Measurements from ENCODE around the gene NARS2.
A peak's percentile ranks its signal among the peaks of the same experiment; 100 is the strongest.
"Not testable (repeated sequence)": the region's sequence is repeated elsewhere in the genome, so short reads cannot be mapped to it uniquely, and the experiment has no call there.

Gene NARS2

DNA sequence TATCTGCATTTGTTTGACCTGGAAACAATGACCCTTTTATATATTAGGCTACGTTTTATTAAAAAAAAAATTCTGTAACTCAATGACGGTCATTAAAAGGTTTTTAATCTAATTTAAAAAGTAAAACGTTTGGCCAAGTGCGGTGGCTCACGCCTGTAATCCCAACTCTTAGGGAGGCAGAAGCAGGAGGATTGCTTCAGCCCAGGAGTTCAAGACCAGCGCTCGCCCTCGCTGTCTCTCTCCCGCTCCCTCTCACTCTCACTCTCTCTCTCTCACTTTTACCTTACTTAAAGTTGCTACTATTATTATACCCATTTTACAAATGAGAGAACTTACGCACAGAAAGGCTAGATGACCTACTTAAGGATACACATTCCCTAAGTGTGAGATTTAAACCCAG, 814 bp upstream of the NARS2 start:
- DNase-seq, result no peak

DNA sequence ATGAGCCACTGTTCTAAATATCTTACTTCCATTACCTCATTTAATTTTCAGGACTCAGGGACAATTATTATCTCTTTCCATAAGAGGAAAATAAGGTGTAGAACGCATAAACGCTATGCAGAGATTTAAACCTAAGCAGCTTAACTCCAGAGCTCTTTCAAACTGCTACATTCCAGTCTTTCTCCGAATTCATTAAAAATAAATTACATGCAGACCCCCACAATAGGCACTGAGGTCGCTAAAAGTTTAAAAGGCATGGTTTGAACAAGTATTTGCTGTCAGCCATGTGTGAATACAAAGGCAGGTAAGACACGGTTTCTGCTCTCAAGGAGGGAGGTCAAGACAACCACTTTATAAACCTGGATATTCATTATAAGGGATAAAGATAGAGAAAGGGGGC, 983 bp downstream of the NARS2 start:
- no peak for DNase-seq

DNA sequence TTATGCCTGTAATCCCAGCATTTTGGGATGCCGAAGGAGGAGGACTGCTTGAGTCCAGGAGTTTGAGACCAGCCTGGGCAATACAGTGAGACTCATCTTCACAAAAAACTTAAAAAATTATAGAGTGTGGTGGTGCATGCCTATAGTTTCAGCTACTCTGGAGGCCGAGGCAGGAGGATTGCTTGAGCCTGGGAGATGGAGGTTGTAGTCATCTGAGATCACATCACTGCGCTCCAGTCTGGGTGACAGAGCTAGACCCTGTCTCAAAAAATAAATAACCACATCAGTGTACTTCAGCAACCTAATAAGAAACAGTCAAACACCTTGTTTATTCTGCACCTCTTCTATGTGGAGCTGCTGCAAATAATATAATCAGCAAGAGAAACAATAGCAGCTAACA, 1.4 kb downstream of the NARS2 start:
- no peak for DNase-seq

DNA sequence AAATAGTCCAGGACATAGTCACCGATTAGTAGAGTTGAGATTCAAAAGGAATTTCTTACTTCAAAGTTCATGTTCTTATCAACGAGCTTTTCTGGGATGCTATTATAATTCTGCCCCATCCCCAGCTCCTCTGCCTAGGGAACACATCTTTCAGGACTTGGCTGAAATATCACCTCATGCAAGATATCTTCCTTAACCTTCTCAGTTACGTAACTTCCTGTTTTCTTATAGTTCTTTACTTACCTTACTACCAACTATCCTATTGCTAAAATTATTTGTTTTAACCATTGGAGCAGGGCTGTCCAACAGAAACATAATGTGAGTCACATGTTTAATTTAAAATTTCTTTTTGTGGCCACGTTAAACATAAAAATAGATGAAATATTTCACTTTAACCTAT, 2.3 kb downstream of the NARS2 start:
- no peak for DNase-seq

DNA sequence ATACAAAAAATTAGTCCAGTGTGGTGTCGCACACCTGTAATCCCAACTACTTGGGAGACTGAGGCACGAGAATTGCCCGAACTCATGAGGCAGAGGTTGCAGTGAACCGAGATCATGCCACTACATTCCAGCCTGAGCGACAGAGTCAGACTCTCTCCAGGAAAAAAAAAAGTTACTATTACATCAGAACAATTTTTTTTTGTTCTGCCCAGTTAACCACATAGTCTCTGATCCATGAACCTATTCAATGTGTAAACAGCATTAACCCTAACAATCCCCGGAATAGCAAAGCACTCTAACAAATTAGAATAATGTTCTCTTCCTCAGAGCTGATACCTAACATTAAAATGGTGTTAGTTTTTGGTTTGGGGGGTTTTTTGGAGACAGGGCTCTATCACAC, 4.6 kb downstream of the NARS2 start:
- DNase-seq, result no peak

DNA sequence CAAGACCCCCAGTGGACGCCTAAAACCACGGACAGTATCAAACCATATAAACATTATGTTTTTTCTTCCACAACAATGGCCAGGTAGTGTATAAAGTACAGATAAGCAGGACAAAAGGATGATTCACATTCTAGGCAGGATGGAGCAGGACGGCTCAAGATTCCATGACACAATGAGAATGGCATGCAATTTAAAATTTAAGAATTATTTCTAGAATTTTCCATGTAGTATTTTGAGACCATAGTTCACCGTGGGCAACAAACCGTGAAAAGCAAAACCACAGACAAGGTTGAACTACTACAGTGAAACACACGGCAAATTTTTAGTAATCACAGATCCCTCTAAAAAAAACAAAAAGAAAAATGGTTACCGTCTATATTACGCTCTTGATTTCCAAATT, 7.5 kb downstream of the NARS2 start:
- DNase-seq, result peak; percentile 18

DNA sequence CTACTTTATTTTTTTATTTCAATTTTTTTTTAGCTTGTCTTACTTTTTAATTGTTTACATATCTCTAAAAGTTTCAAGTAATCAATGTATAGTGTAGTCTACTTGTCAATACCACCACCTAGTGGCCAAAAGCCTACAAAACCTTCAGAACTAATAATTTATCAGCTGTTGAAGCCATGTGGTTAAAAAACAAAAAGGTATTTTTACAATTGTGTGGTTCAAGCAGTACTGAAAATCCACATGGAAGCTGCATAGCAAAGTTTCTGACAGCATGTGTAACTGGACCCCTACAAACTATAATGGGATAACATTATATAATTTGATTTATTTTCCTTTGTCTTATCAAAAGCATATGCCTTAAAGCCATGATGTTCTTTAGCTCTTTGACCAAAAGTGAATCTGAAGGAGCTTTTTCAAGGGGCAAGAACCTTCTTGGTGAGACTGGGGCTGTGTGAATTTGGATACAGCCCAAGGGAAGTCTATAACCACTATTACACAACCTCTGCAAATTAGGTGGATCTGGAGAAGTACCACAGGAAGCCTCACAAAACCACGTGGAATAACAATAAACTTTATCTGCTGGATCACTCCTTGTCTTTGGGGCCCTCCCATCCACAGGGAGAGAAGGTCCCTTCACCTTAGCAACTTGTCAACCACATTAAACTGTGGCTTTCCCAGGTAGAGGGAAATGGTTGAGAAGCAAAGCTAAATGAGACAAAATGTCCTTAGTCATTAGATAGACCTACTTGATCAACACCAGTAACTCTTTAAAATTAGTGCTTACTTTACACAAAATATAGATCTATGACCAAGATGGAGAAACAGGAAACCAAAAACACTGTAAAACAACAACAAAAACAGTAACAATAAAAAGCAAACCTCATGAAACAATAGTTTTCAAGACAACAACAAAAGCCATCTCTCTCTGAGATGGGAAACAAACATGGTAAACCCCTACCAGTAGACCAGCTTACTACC, 9.9 kb downstream of the NARS2 start:
- peak; percentile 60 for DNase-seq

DNA sequence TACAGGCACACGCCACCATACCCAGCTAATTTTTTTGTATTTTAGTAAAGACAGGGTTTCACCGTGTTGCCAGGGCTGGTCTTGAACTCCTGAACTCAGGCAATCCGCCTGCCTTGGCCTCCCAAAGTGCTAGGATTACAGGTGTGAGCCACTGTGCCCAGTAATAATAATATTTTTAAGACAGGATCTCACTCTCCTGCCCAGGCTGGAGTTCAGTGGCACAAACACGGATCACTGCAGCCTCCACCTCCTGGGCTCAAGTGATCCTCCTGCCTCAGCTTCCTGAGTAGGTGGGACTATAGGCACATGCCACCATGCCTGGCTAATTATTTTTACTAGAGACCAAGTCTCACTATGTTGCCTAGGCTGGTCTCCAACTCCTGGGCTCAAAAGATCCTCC, 10.6 kb downstream of the NARS2 start:
- not testable (repeated sequence) for DNase-seq

DNA sequence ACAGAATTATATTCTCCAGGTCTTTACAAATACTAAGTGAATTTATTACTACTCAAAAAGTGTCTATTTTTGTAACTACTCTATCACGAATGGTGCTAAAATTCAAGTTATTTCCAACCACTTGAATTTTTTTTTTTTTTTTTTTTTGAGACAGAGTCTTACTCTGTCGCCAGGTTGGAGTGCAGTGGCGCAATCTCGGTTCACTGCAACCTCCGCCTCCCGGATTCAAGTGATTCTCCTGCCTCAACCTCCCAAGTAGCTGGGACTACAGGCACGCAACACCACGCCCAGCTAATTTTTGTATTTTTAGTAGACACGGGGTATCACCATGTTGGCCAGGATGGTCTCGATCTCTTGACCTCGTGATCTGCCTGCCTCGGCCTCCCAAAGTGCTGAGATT, 11.6 kb downstream of the NARS2 start:
- not testable (repeated sequence) for DNase-seq

DNA sequence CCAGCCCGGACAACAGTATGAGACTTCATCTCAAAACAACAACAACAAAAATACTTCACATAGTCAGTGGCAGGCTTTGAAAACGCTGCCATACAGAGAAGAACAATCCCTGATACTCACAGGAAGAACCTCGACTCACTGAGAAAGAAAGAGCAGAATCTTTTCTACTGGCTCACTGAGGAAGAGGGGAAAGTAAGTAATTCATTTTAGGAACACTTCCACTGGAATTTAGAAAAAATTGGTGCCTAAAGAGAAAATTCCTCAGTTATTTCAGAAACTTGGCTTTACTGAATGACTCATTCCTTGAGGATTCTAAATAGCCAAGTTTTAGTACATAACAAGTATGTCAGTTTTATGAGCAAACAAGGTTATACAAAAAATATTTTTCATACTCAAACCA, 12.3 kb downstream of the NARS2 start:
- DNase-seq, result peak; percentile 85

DNA sequence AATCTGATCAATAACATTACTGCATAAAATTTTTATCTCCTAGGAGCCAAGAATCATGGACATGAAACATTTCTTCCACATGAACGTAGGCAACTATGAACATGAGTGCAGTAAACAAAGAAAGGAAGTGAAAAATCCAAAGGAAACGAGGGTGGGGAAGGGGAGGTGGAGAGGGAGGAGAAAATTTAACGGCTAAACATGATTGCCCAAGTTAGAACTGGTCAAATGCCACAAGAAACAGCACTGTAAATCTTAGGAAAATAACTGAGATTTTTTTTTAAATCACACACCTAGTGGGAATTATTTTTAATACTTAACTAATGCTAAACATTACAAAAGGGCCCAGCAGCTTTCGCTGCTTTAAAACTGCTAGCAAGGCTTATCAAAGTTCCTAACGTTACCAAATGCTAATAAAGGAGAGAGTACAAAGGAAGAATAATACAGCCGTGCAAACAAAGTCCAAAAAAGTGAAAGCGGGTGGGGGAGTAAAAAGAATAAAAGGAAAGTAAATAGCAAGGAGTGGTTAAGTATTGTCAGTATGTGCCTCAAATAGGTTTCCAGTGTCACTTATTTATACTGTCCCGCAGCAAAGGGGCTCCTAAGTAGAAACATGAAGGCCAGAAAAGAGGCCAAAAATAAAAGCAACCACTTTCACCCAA, 13.7 kb downstream of the NARS2 start:
- peak; percentile 21 for DNase-seq

DNA sequence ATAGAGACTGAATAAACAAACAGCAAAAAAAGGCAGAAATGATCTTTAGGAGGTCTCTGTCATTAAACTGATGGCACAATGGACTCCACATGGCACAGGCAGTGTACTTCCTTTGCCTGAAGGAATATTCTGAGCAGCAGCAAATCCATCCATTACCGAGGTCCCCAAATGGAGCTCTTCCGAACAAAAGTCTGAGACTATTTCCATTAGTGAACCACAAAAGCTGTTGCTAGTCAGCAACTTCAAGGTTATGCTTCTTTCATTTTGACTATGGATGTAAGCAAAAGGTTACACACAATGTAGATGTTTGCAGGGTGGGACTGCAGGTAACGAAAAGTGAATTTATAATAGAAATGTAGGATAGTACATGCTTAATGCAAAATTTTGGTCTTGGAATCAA, 14.5 kb downstream of the NARS2 start:
- no peak for DNase-seq

DNA sequence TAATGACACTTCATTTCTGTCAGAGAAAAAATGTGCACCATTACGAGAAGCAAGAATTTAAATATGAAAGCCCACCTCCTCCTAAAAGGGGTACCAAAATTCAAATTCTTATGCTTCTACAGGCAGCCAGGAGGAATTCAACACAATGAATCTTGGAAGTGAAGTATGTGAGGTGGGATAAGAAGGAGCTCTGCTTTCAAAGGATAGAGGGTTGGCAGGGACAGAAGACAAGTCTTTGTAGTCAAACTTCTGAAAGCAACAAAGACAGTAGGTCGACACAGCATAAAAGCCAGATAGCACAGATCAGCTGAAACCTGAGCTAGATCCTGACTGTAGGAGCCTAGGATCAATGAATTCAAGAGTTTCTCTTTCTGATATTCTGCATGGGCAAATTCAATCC, 17.4 kb downstream of the NARS2 start:
- DNase-seq, result no peak

DNA sequence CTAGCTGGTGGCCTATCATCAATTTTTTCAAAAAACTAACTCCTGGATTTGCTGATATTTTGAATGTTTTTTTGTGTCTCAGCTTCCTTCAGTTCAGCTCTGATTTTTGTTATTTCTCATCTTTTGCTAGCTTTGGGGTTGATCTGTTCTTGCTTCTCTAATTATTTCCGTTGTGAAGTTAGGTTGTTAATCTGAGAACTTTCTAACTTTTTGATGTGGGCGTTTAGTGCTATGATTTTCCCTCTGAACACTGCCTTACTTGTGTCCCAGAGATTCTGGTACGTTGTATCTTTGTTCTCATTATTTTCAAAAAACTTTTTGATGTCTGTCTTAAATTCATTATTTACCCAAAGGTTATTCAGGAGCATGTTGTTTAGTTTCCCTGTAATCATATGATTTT, 19.1 kb downstream of the NARS2 start:
- no peak for DNase-seq

DNA sequence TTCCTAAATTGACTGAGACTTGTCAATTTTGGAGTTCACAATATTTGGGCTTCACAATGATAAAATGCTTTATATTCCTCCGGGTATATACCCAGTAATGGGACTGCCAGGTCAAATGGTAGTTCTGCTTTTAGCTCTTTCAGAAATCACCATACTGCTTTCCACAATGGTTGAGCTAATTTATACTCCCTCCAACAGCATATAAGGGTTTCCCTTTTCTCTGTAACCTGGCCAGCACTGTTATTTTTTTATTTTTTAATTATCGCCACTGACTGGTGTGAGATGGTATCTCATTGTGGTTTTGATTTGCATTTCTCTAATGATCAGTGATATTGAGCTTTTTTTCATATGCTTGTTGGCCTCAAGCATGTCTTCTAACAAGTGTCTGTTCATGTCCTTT, 21.8 kb downstream of the NARS2 start:
- DNase-seq, result no peak

DNA sequence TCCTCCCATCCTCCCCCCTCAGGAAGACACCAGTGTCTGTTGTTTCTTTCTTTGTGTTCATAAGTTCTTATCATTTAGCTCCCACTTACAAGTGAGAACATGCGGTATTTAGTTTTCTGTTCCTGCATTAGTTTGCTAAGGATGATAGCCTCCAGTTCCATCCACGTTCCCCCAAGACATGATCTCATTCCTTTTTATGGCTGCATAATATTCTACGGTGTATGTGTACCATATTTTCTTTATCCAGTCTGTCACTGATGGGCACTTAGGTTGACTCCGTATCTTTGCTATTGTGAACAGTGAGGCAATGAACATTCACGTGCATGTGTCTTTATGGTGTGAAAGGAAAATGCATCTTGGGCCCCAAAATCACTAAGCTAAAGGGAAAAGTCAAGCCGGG, 22.5 kb downstream of the NARS2 start:
- DNase-seq, result not testable (repeated sequence)

DNA sequence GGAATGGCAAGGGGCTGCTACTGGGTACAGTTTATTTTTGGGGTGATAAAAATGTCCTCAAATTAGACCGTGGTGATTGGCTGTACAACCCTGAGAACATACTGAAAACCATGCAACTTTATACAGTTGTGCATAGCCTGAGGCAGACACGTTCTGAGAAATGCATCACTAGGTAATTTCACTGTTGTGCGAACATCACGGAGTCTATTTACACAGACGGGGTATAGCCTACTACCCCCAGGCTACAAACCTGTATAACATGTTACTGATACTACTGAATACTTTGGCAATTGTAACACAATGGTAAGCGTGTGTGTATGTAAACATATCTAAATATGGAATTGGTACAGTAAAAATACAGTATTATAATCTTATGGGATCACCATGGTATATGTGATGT, 23.6 kb downstream of the NARS2 start:
- no peak for DNase-seq

DNA sequence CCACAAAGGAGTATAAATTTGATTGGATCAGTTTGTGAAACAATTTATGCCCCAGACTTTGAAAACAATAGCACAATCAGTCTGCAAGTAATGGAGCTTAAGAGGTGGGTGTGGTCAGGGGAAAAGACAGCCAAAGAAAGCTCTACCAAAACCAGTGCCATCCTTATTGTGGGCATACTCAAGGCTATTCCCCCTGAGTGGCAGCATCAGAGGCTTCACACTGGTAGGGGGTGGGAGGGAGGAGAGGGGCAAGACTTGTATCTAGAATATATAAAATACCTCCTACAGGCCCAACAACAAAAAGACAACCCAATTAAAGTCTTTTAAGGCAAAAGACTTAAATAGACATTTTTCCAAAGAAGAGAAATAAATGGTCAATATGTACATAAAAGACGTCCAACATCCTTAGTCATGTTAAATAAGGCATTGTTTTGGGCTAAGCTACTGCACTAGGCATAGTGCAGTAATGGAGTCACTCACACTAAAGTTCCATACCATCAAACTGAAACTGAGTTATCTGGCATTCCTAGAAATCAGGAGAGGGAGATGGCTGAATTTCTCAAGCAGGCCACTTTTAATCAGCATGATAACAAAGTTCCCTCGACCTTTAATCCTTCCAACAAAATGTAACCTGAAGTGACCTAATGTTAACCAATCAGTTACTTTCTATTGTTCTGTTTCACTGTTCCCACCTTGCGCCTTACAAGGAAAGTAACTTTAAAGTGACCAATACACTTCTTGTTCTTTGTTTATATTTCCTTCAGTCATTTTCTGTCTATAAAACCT, 24.8 kb downstream of the NARS2 start:
- no peak for DNase-seq

DNA sequence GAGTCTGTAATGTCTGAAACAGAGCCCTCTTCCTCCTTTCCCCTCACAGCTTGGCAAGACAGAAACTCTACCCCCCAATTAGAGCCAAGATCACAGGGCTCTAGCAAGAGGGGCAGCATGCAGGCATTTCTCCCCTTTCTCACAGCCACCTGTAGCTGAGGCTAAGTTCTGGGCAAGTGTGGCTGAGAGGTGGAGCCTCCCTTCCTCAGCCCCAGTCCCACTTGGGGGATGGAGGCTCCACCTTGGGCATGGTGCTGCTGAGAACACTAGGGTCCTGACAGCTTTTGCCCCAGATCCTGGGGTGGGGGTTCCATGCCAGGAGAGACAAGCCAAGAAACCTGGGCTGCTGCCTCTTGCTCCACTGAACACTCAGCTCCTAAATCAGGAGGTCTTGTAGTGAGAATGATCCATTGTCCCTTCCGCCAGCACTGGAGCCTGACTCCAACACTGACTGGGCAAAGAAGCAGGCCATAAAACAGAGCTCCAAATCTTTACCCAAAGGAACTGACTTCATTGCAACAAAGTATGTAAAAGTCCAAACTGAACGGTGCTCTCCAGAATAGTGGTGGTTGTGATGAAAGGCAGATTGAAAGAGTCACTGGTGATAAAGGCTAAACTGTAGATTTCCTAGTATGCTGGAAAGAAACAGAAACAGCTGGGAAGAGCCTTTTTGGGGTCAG, 25.6 kb downstream of the NARS2 start:
- DNase-seq, result no peak

DNA sequence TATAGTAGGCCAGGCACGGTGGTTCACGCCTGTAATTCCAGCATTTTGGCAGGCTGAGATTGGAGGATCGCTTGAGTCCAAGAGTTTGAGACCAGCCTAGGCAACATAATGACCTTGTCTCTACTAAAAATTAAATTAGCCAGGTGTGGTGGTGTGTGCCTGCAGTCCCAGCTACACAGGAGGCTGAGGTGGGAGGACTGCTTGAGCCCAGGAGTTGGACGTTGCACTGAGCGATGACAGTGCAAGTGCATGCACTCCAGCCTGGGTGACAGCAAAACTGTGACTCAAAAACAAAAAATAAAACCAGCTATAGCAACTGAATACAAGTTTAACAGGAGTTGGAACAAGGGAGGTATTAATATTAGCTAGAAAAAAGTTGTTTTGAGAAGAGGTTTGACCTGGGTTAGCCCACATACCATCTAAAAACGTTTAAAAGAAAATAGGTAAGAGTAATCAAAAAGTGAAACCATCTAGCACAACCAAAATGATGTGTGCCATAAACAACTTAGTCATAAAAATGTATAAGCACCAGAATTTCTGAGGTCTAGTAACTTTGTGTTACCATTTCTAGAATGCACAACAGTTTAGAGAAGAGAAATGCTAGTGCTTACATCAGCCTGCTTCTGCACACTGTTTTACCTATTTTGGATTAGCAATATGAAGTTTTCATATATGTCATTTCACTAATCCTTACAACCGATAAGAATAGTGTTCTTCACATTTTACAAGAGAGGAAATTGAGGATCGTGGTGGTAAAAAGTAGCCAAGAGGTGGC, 26.5 kb downstream of the NARS2 start:
- DNase-seq, result no peak

DNA sequence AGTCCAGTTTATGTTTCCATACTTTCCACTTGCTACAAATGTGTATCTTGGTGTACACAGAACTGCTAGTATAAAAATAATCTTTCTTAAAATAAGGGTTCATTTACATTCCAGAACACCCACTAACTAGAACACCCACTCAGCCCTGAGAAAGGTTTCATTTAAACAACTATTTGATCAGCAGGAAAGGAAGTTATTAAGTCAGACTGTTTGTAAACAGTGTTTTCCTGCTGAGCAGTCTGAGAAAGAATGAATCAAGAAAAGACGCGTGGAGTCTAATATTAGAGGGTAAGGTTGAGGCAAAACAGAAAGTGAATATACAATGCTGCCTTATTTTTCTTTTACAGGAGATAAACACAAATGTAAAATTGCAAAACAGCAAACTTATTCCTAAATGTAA, 32.7 kb downstream of the NARS2 start:
- DNase-seq, result peak; percentile 2

DNA sequence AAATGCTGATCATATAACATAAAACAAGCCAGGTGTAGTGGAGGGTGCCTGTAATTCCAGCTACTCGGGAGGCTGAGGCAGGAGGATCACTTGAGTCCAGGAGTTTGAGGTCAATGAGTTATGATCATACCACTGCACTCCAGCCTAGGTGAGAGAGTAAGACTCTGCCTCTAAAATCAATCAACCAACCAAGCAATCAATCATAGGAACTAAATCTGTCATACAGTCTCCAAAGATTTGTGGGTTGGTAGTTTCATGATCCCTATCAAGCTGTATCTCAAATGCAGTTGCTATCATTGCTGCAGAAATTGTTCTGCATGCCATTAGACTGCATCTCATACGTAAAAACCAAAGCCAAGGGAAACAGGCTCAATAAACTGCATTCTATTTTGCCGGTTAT, 33.1 kb downstream of the NARS2 start:
- DNase-seq, result no peak

Measured in HCEC 1CT (cell line).